GM12878 (cell line): ENCODE results near the gene MICALL2. TPM values are rescaled to one million over a fixed set of nuclear protein-coding genes. Genes with fewer than 3 reads are reported as not detected.

Experiments
- ATAC-seq: fragments of 200-7000 bp; cut with Tn5 transposase; 3 replicates; pipeline ENCODE4 v1.9.1; 2020; ENCODE audit warnings: mild to moderate bottlenecking, moderate library complexity
- BruUV-seq: library from RNA; stranded (reverse); fragments of 400-500 nt; replicated peaks from 2 replicates; lab custom pipeline; 2021; lab: Mats Ljungman, UMichigan
- CTCF ChIA-PET: fragments of 300-600 bp; sonication (Branson Sonifier 250); formaldehyde crosslinking; extraction: SDS; loops from one replicate; lab custom pipeline; 2021; ENCODE audit warnings: inconsistent platforms; lab: Yijun Ruan, JAX
- POLR2A ChIA-PET: fragments of 350-600 bp; formaldehyde crosslinking; extraction: SDS; loops from one replicate; lab custom pipeline; 2021; ENCODE audit warnings: inconsistent platforms; lab: Charles Lee
- RAD21 ChIA-PET: fragments of 300-600 bp; sonication (Branson Sonifier 250); formaldehyde crosslinking; loops from one replicate; lab custom pipeline; 2023; ENCODE audit warnings: antibody characterized with exemption; ENCODE audit not compliant: unreplicated experiment; lab: Charles Lee
- SMC1A ChIA-PET: fragments of 300-600 bp; sonication (Branson Sonifier 250); formaldehyde crosslinking; loops from one replicate; lab custom pipeline; 2023; ENCODE audit not compliant: unreplicated experiment, uncharacterized antibody; lab: Charles Lee
- DNase-seq: peaks from one replicate; pipeline ENCODE4 v3.0.0-alpha.2; 2011; ENCODE audit warnings: low read depth, low spot score
- FAIRE-seq: peaks from 3 replicates; lab custom pipeline; 2011; peaks lifted over from hg19 to GRCh38; lab: Jason Lieb, UNC
- H2AFZ ChIP-seq: 2 replicates; pipeline ENCODE4 v1.6.0; 2011; ENCODE audit warnings: low read depth, low read length, control low read depth; ENCODE audit not compliant: control insufficient read depth
- H3K27ac ChIP-seq: 2 replicates; pipeline ENCODE4 v1.5.1; 2011; ENCODE audit warnings: control low read depth; ENCODE audit not compliant: control insufficient read depth, insufficient read depth
- H3K27me3 ChIP-seq, 2 experiments: replicated peaks in 1 of 2; 2 replicates each; pipeline versions ENCODE4 v1.6.0 to v1.6.1; 2011; ENCODE audit warnings: low read length in 1 of 2; ENCODE audit not compliant: control insufficient read depth in 2 of 2, insufficient read depth in 2 of 2
- H3K36me3 ChIP-seq, 2 experiments: 2 replicates each; pipeline ENCODE4 v1.5.1; 2011; ENCODE audit warnings: low read length in 1 of 2; ENCODE audit not compliant: control insufficient read depth in 2 of 2, insufficient read depth in 2 of 2
- H3K4me1 ChIP-seq: 2 replicates; pipeline ENCODE4 v1.6.1; 2011; ENCODE audit warnings: mild to moderate bottlenecking, low read length, moderate library complexity, mixed read lengths; ENCODE audit not compliant: control insufficient read depth, insufficient read depth
- H3K4me2 ChIP-seq: 2 replicates; pipeline ENCODE4 v1.6.0; 2011; ENCODE audit warnings: control low read depth; ENCODE audit not compliant: control insufficient read depth, insufficient read depth
- H3K4me3 ChIP-seq: fragments of 200-600 bp; sonication (generic); 2 replicates; pipeline ENCODE4 v1.5.1; 2016
- H3K79me2 ChIP-seq: 2 replicates; pipeline ENCODE4 v1.6.0; 2011; ENCODE audit warnings: low read length; ENCODE audit not compliant: control insufficient read depth, insufficient read depth
- H3K9ac ChIP-seq: 2 replicates; pipeline ENCODE4 v1.8.0; 2011; ENCODE audit warnings: low read length, control low read depth, mixed read lengths; ENCODE audit not compliant: control insufficient read depth, insufficient read depth
- H3K9me3 ChIP-seq: replicated peaks from 3 replicates; pipeline ENCODE4 v1.5.1; 2011; ENCODE audit warnings: mild to moderate bottlenecking, low read length; ENCODE audit not compliant: control insufficient read depth, insufficient read depth
- H4K20me1 ChIP-seq: 2 replicates; pipeline ENCODE4 v1.6.0; 2011; ENCODE audit not compliant: control insufficient read depth, insufficient read depth
- ATF2 ChIP-seq: IDR thresholded peaks from 2 replicates; pipeline ENCODE4 v1.6.1; 2012; ENCODE audit warnings: low read length, inconsistent platforms
- CHD4 ChIP-seq: fragments of 200-600 bp; sonication (generic); IDR thresholded peaks from 2 replicates; pipeline ENCODE4 v1.6.1; 2016; ENCODE audit warnings: mild to moderate bottlenecking
- GATAD2B ChIP-seq: fragments of 450-650 bp; conservative IDR thresholded peaks from 2 replicates; pipeline ENCODE4 v1.6.1; 2017; ENCODE audit warnings: low read depth, mild to moderate bottlenecking, moderate library complexity
- NFYA ChIP-seq: IDR thresholded peaks from 2 replicates; pipeline ENCODE4 v1.6.1; 2011; ENCODE audit warnings: low read depth, mild to moderate bottlenecking, low read length, improper control_type of control experiment, borderline replicate concordance
- RAD21 ChIP-seq: IDR thresholded peaks from 2 replicates; pipeline ENCODE4 v1.6.1; 2011; ENCODE audit warnings: mild to moderate bottlenecking, low read depth, low read length, moderate library complexity; ENCODE audit not compliant: insufficient read depth
- RFX5 ChIP-seq: IDR thresholded peaks from 2 replicates; pipeline ENCODE4 v1.6.1; 2011; ENCODE audit warnings: low read depth, low read length, improper control_type of control experiment
- RUNX3 ChIP-seq: IDR thresholded peaks from 2 replicates; pipeline ENCODE4 v1.6.1; 2012; ENCODE audit warnings: low read length, inconsistent platforms
- SIN3A ChIP-seq: IDR thresholded peaks from 2 replicates; pipeline ENCODE4 v1.6.1; 2012; ENCODE audit warnings: low read depth, low read length, improper control_type of control experiment
- ZBTB11 ChIP-seq: fragments of 450-650 bp; formaldehyde crosslinking; IDR thresholded peaks from 2 replicates; pipeline ENCODE4 v1.5.0; 2022; ENCODE audit warnings: mild to moderate bottlenecking, missing genetic modification characterization
- ZNF274 ChIP-seq: IDR thresholded peaks from one replicate; pipeline ENCODE4 v1.8.0; 2011; ENCODE audit not compliant: insufficient read length, insufficient read depth
- ZSCAN29 ChIP-seq: fragments of 450-650 bp; IDR thresholded peaks from 2 replicates; pipeline ENCODE4 v1.6.1; 2017; ENCODE audit warnings: mild to moderate bottlenecking, moderate library complexity
- WGBS: methylation state at CpG from one replicate; pipeline ENCODE4 v1.1.6; 2016; ENCODE audit warnings: low lambda C conversion rate; ENCODE audit not compliant: insufficient replicate concordance, insufficient coverage; ENCODE audit errors: missing lambda C conversion rate; 5-methylcytosine and 5-hydroxymethylcytosine counted together
- in situ Hi-C: fragments of 300-500 bp; cut with MboI; formaldehyde crosslinking; loops from 9 replicates; pipeline ENCODE4 v1.14.3; 2018; ENCODE audit warnings: mixed read lengths
- intact Hi-C: fragments of 100-400 bp; cut with micrococcal nuclease; formaldehyde crosslinking; loops from one replicate; pipeline ENCODE4 v1.14.2; 2022; ENCODE audit not compliant: unreplicated experiment
- polyA plus RNA-seq, 11 experiments: library from polyadenylated mRNA; depleted of rRNA in 4 of 11; unstranded in 6 of 11; stranded (reverse) in 5 of 11; fragments of >200 nt; fragmentation: Nextera tagmentation in 4 of 11; fragmentation: Illumina TruSeq in 1 of 11; extraction: Ambion mirVana in 4 of 11; extraction: Trizol in 1 of 11; gene quantifications; 1 replicate in 1 of 11; 2 replicates in 10 of 11; pipeline versions ENCODE4 v1.2.1 to v1.2.3, GENCODE V29; 2011 to 2016; ENCODE audit warnings: inconsistent platforms in 2 of 11, missing spikeins in 2 of 11, low read depth in 1 of 11
- total RNA-seq, 4 experiments: library from RNA; depleted of rRNA in 3 of 4; stranded (reverse); fragments of >200 nt in 3 of 4; fragmentation: Illumina TruSeq in 1 of 4; extraction: Trizol in 1 of 4; gene quantifications; 2 replicates each; pipeline versions ENCODE4 v1.2.1 to v1.2.3, GENCODE V29; 2013 to 2021
- TF ChIP-seq, protein P1 (sequence below): IDR thresholded peaks from 2 replicates; pipeline ENCODE4 v1.6.1; 2012; ENCODE audit warnings: mild to moderate bottlenecking, low read depth, low read length

Gene MICALL2
- total and polyA plus RNA-seq, 10 of the 15 experiments (the other 5 are each of a cell fraction or from before 2014, with no cell fraction given) = 0.04 to 1.7 (median 0.83) TPM; not detected in 3

DNA sequence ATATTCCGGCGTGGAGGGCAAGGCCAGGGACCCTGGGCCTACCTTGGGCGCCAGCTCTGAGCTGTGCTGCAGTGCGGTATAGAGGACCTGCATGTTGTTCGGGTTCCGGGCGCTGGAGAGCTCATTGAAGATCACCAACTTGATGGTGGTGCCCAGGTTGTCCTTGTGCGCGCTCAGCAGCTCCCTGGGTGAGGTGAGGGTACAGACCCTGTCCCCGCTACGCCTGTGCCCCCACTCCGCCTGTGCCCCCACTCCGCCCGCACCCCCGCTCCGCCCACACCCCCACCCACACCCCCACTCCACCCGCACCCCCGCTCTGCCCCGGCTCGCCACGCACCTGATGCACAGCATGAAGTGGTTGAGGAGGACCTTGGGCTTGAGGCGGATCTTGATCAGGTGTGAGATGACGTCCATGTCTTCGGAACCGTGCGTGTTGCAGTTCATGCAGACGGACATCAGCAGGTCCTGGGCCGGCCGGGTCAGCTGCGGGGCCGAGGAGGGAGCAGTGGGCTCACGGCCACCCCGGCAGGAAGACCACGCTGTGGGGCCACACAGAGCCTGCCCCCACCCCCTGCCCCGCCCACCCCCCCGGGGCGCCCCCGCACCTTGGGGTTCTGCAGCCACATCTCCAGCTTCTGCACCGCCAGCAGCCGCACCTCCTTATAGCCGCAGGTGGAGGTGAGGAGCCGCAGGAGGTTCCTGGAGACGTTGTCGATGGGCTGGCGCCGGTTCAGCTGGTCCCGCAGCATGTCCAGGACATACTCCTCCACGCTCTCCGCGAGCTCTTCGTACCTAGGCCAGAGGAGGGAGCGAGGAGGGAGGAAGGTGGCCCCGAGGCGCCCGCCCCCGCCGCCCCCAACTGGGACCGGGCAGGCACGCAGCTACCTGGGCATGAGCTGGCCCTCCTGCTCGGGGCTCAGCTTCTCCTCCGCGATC, 39.4 kb upstream of the MICALL2 start (continued):
- TF ChIP-seq, protein P1, sequence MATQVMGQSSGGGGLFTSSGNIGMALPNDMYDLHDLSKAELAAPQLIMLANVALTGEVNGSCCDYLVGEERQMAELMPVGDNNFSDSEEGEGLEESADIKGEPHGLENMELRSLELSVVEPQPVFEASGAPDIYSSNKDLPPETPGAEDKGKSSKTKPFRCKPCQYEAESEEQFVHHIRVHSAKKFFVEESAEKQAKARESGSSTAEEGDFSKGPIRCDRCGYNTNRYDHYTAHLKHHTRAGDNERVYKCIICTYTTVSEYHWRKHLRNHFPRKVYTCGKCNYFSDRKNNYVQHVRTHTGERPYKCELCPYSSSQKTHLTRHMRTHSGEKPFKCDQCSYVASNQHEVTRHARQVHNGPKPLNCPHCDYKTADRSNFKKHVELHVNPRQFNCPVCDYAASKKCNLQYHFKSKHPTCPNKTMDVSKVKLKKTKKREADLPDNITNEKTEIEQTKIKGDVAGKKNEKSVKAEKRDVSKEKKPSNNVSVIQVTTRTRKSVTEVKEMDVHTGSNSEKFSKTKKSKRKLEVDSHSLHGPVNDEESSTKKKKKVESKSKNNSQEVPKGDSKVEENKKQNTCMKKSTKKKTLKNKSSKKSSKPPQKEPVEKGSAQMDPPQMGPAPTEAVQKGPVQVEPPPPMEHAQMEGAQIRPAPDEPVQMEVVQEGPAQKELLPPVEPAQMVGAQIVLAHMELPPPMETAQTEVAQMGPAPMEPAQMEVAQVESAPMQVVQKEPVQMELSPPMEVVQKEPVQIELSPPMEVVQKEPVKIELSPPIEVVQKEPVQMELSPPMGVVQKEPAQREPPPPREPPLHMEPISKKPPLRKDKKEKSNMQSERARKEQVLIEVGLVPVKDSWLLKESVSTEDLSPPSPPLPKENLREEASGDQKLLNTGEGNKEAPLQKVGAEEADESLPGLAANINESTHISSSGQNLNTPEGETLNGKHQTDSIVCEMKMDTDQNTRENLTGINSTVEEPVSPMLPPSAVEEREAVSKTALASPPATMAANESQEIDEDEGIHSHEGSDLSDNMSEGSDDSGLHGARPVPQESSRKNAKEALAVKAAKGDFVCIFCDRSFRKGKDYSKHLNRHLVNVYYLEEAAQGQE = no peak
- TF ChIP-seq ATF2 = no peak
- TF ChIP-seq, all 136 proteins: peak for 0

DNA sequence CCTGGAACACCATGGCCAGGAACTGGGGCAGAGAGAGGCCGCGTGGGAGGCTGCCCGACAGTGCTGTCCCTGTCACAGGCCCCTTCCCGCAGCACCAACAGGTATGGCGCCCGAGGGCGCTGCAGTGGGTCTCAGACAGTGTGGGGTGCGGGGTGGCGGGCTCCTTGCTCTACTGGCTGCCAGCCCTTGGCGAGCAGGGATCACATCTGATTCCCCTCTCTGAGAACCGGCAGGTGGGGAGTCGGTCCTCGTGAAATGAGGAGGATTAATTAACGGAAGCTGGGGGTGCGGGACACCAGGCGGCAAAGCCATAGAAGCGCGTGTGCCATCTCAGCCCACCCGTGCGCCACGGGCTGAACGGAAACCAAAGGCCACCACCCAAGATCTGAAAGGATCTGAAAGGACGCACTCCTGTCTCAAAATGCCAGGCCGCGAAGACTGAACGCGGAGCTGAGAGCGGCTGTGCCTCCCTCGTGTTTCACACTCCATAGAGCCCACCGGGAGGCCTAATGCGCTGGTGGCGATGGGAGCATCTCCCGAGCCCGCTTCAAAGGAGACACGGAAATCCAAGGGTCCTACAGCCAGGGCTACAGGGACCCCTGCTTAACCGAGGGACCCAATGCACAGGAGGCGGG, 38.1 kb upstream of the MICALL2 start:
- 94% methylated on average over 37 of the region's 37 CpGs for WGBS
- peaks cover 0 to 19% of the 10 kb centered on the region in 2 experiments; a peak in 2 of 4 replicates for H3K36me3 ChIP-seq
- POLR2A ChIA-PET = no interaction called here

More for the DNA sequence above, 38.1 kb upstream of the MICALL2 start:
- SMC1A ChIA-PET = no interaction called here
- no peak overlapping the region for H3K27ac ChIP-seq
- CTCF ChIA-PET = interaction anchor here (1.9 kb wide), 1 partner anchor 24 kb away, joined by 7 read pairs; no protein-coding TSS in a partner anchor
- H3K79me2 ChIP-seq = peaks cover under 1% of the 10 kb centered on the region; the same call in 1 of the 2 replicates
- H3K4me2 ChIP-seq = no peak overlapping the region
- in situ Hi-C loops (no loop called here), intact Hi-C loops (no loop called here)
- RAD21 ChIA-PET = no interaction called here
- DNase-seq = no peak
- no peak overlapping the region for H2AFZ ChIP-seq
- no peak overlapping the region for H3K9ac ChIP-seq
- no peak overlapping the region for H3K4me3 ChIP-seq
- ATAC-seq = no peak
- TF ChIP-seq NFYA = no peak
- no peak for TF ChIP-seq GATAD2B
- TF ChIP-seq RFX5 = no peak
- TF ChIP-seq ZNF274 = no peak
- no peak for TF ChIP-seq ZBTB11
- no peak for TF ChIP-seq RUNX3
- no peak for TF ChIP-seq ZSCAN29
- TF ChIP-seq SIN3A = no peak
- no peak for TF ChIP-seq CHD4
- TF ChIP-seq RAD21 = no peak
- no peak for FAIRE-seq
- H4K20me1 ChIP-seq = no peaks in the 10 kb centered on the region
- peaks cover 2% of the 10 kb centered on the region; the same call in 1 of the 2 replicates for H3K4me1 ChIP-seq
- no peaks in the 10 kb centered on the region for H3K27me3 ChIP-seq
- no peaks in the 10 kb centered on the region for H3K9me3 ChIP-seq
- BruUV-seq = no TSS peak
